PFSK-1 (cell line): ENCODE measurements around the gene IL1R1.

Experiments
- POLR2AphosphoS5 ChIP-seq: IDR thresholded peaks from 2 replicates; pipeline ENCODE4 v1.6.1; 2012; ENCODE audit warnings: low read depth, mild to moderate bottlenecking, control low read depth, low read length, moderate library complexity
- TAF1 ChIP-seq: IDR thresholded peaks from 2 replicates; pipeline ENCODE4 v1.6.1; 2012; ENCODE audit warnings: low read length, control low read depth, borderline replicate concordance; ENCODE audit not compliant: insufficient read depth

DNA sequence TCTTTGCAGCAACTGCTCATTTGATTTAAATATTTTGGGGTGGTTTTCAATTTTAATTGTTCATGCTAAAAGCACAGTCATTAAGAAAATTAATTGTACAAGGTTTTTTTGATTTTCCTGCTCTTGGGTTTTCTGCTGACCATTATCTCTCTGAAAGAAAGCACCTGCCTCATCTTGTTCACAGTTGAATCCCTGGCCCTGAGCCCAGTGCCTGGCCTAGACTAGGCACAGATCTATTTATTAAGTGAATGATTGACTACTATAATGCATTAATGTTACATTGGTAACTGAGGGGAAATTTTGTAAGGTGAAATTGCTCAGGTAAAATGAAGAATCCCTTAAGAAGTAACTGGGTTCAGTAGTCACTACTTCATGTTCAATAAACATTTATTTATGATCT is 66.2 kb downstream of the IL1R1 start:
- TF ChIP-seq POLR2AphosphoS5, result no peak
- TF ChIP-seq TAF1, result no peak
